Measurements from ENCODE around the gene RXFP4.
"Not testable (repeated sequence)": the region's sequence is repeated elsewhere in the genome, so short reads cannot be mapped to it uniquely, and the experiment has no call there.

RXFP4 gene, protein sequence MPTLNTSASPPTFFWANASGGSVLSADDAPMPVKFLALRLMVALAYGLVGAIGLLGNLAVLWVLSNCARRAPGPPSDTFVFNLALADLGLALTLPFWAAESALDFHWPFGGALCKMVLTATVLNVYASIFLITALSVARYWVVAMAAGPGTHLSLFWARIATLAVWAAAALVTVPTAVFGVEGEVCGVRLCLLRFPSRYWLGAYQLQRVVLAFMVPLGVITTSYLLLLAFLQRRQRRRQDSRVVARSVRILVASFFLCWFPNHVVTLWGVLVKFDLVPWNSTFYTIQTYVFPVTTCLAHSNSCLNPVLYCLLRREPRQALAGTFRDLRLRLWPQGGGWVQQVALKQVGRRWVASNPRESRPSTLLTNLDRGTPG

DNA sequence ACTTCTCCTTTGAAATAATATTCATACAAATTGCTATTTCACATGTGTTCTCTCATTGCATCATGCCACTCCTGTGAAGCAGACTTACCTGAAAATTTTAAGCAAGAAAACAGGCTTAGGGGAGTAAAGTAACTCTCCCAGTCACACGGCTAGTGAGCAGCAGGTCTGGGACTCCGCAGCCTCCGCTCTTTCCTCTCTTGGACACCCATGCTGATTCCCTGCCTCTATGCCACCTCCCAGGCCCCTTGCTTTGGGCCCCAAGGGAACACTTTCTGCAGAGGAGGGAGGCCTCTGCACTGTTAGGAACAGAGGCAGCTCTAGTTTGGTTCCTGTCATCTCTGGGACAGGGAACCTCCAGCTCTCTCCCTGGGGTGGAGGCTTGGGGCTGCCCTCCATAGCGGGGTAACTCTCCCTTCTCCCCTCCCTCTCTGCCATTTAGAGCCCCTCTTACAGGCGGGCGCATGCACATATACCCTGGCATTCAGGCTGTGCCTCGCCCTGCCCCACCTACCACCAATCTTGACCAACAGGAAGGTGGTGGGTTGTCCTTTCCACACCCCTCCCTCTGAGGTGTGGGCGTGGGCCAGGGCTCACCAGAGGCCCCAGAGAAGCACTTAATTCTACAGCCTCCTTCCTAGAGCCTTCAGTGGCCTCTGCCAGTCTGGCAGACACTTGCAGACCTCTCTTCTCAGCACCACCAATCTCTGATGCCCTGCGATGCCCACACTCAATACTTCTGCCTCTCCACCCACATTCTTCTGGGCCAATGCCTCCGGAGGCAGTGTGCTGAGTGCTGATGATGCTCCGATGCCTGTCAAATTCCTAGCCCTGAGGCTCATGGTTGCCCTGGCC, at the start of gene RXFP4:
TSS of gene RXFP4 (plus strand) at position 646 of the 852 bp plus-strand sequence. CDS start at position 718, 72 bp downstream.
- peak; percentile 49 to 53 for DNase-seq

DNA sequence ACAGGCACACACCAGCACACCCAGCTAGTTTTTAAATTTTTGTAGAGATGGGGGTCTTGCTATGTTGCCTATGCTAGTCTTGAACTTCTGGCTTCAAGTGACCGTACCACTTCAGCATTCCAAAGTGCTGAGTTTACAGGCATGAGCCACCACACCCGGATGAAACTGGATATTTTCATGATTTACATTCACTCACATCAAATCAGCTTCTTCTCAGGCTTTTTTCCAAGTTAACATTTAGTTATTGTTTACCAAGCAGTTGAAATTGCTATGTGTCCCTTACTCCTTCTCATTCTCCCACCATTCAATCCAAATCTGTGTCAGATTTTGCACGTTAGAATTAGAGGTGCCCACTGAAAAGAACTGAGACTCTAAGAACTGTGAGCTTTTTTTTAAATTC, 48.6 kb upstream of the RXFP4 start:
- DNase-seq = no peak

DNA sequence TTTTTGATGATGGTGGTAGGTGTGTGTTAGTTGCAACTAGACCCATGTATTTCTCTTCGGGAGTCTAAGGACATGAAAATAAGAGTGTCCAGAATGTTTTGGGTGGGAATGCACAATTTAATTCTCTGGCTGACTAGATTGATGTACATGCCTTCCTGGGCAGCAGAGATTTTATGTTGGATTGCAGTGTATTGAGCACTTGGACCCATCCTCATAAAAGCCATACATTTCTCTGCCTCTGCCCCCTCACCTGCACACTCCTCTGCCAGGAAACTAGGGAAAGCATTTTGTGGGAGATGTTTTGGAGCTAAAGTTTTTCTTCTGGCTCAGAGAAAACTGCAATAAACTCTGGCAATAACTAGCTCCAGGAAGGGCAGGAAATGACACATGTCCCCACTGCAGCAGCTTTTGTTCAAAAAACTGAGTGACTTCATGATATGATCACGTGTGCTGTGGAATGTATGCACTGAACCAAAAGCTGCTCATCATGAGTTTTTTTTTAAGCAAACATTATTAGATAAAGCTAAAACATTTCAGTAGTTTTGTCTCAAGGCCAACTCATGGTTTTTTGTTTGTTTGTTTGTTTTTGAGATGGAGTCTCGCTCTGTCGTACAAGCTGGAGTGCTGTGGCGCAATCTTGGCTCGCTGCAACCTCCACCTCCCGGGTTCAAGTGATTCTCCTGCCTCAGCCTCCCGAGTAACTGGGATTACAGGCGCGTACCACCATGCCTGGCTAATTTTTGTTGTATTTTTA, 47.9 kb upstream of the RXFP4 start:
- DNase-seq = peak; percentile 30 to 57

DNA sequence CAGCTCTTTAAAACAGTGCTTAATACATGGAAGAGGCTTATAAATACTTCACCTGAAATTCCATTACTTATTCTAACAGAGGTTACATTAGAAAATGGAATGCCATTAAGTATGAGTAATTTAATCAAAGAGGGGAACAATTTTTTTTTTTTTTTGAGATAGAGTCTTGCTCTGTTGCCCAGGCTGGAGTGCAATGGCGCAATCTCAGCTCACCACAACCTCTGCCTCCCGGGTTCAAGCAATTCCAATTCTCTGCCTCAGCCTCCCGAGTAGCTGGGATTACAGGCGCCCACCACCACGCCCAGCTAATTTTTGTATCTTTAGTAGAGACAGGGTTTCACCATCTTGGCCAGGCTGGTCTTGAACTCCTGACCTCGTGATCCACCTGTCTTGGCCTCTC, 45.8 kb upstream of the RXFP4 start:
- not testable (repeated sequence) for DNase-seq

DNA sequence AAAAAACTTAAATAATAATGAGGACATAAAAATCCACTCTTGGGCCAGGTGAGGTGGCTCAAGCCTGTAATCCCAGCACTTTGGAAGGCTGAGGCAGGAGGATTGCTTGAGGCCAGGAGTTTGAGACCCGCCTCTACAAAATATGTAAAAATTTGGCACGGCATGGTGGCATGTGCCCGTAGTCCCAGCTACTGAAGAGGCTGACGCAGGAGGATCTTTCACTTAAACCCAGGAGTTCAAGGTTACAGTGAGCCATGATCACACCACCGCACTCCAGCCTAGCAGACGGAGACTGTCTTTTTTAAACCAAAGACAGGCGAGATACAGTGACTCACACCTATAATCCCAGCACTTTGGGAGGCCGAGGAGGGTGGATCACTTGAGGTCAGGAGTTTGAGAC, 45.0 kb upstream of the RXFP4 start:
- DNase-seq = not testable (repeated sequence)

DNA sequence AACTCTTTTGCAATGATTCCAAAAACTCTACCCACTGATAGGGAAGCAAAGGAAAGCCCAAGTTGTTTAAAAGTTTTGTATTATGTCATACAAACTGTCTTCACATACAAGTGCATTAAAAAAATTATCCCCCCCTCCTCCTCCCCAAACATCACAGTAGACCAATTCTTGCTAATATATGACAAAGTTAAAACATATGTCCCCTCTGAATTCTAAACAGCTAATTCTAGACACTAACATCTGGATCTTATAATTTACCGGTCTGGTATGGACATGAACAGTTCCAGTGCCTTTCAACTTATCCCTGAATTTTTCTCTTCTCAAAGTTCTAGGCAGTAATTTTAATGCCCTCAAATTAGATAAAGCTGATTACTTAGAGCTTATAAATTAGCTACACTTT, 43.7 kb upstream of the RXFP4 start:
- DNase-seq = no peak

DNA sequence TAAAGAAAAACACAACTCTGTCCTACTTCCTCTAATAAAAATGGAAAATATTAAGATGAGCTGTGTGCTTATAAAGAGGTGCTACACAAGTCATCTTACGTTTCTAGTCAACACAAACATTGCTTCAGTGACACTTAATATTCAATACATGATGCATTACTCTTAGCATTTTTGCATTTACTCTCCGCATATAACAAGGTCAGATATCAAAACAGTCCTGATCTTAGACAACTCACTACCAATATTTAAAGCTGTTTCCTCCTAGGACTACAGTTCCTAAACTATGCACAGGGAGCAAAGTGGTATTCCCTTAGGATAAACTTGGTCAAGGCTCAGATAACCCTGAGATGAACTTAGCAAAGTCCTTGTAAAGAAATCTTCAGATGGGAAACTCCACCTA, 42.5 kb upstream of the RXFP4 start:
- no peak for DNase-seq

DNA sequence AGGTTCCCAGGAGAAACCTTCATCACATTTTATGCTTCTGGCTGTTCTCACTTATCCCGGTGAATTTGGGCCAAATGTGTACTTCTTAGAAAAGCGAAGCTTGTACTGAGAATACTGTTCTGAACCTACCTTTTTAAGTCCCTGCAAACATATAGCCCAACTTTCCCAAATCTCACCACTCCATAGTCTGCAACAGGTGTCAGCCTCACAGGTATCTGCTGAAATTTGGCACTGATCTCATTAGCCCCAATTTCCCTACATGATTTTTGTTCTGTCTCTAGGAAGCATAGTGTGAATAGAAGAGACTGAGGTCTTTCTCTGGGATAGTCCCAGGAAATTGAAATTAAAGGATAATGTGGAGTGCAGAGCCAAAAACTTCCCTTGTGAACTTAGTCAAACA, 41.8 kb upstream of the RXFP4 start:
- no peak for DNase-seq

DNA sequence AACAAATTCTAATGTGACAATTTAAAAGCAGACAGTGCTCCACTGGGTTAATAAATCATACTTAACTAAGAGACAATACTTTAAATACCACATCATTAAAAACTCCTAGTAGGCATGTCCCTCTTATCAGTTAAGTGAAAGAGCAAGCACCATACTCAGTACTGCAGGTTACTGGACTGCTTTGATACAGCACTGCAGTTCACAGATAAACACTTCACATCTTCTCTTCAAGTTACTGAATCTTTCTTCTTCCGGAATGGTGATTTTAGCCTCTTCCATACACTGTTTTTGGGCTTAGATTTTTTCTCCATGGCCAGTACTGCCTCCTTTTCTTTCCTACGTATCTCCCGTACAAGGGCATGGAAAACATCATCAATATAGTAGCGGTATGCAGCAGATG, 41.3 kb upstream of the RXFP4 start:
- DNase-seq = no peak

DNA sequence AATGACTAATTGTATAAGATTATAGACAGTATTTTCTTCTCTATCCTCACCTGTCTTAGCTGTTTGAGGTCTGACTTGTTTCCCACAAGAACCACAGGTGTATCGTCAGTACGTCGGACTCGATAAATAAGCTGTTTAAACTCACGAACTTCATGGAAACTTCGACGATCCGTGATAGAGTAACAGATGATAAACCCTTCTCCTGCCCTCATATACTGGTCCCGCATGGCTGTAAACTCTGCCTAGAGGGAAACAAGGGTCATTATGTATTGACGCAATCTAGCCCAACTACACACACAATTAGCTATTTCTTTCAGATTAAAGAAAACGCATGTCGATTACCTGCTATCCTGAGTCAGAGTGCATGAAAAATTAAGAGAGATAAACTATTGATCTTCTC, 37.2 kb upstream of the RXFP4 start:
- no peak for DNase-seq

DNA sequence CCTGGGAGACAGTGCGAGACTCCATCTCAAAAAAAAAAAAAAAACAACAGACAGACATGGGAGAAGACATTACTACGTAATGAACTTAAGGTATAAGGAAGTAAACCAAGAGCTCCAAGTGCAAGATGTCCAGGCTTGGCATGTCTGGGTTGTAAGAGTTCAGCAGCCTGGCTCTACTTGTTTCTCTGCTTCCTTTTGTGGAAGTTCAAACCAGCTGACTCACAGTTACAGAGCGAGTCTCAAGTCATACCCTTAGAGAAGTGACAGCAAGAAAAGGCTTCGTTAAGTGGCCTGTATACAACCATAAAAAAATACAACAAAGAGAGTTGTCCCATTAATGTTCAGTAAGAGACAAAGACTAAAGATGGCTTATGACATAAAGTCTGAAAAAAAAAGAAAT, 31.5 kb upstream of the RXFP4 start:
- DNase-seq = peak; percentile 48 to 68

DNA sequence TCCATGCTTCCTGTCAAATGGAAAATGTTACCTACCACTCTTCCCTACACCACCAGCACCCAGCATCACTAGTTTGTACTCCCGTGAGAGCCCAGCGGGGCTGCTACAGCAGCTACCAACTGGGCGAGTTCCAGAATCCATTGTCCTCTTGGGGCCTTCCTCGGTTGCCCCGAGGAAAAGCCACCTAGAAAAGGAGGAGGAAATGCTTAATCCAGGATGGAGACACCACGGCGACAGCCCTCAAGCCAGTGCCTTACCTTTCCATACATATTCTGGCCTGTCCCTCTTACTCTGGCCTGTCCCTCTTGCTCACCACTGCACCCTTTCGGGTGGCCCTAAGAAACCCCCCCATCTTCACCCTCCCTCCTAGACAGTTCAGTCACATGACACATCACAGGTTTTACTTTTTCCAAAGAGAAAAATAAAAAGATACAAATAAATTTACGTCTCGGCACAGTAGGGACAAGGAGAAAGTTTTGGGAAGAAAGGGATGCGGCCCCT, 30.8 kb upstream of the RXFP4 start:
- DNase-seq = peak in 1 of 2 experiments; percentile 47

DNA sequence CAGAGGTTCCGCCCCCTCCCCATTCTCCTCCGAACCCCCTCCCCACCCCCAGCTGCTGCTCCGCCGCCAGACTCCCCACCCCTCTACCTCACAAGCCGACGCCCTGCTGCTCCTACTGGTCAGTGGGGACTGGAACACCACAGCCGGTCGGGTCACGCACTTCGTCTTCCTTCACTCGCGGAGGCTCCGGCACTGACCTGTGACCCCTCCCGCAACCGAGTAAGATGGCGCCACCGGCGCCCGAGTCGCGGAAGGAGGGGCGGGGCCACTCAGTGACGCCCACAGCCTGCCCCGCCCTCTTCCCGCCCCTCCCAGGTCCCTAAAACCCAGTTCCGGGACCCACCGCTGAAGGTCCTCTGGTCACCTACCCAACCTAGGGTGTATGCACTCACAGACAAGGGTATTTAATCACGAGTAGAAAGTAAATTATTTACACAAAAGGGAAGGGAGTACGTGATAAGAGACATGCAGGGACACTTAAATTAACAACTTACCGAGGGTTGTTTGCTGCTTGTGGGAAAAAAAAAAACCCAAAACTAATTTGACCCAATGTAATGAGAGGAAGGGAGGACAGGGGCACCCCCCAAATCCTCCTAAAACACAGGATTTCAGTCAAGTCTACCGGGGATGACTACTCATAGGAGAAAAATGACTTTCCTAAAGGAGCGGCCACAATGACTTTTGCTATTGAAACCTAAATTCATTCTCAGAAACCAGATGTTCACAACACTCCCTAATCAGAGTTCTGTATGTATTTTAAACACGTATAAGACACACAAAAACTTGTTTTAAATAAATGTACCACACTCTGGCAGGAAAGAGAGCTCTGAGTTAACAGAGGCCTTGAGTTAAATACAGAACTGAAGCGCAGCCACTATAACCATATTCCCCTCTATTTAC, 30.0 kb upstream of the RXFP4 start, which contains the start of gene RIT1:
TSS of gene RIT1 (minus strand) at position 194 of the 900 bp plus-strand sequence. CDS start 588 bp downstream, outside the sequence.
- peak; percentile 63 to 75 for DNase-seq

DNA sequence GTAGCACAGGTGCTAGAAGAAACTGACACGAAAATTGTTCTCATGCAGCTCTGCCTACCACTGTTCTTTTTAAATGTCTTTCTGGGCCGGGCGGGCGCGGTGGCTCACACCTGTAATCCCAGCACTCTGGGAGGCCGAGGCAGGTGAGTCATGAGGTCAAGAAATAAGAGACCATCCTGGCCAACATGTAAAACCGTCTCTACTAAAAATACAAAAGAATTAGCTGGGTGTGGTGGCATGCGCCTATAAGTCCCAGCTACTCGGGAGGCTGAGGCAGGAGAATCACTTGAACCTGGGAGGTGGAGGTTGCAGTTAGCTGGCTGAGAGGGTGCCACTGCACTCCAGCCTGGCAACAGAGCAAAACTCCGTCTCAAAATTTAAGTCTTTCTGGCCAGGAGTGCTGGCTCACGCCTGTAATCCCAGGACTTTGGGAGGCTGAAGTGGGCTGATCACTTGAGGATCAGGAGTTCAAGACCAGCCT, 29.3 kb upstream of the RXFP4 start:
- no peak for DNase-seq

DNA sequence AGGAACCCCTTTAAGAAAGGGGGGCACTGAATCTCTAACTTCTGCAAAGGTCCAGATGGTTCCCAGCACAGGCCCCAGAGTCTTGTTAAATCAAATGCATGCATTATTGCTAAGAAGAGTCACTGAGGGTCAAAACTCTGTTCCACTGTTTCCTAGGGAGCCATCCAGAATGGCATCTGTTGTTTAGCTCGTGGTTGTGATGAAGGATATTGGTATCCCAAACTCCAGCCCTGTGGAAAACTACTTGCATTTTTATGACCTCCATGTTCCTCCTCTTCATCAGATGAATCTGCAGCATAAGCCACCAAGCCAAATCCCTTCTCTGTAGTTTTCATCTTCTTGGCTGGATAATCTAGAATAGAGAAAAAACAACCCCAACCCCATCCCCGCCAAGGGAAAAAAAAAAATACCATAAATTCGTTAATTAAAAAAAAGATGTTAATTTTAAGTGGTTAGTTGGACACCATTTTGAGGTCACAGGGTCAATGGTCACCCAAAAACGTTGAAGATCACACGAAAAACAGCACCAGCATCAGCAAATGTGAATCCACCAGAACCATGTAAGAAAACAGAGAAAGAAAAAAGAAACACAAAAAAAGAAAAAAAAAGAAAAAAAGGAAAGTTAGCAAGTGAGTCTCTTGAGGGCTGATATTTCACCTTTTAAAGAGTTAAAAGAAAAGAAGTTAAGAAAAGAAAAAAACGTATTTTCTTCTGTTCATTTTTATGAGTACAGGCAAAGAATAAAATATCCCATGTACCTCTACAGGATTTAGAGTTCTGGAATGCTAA, 27.3 kb upstream of the RXFP4 start:
- DNase-seq = no peak

DNA sequence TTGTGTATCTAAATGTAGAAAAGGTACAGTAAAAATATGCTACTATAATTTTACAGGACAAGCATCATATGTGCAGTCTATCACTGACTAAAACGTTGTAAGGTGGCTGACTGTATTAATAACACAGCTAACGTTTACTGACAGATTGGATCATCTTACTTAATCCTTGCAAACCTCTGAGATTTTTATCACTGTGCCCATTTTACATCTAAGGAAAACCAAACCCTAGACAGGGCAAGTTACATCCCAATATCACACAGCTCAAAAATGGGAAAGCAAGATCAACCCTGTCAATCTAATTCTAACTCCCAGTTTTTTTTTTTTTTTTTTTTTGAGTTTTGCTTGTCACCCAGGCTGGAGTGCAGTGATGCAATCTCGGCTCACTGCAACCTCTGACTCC, 22.8 kb upstream of the RXFP4 start:
- no peak for DNase-seq

DNA sequence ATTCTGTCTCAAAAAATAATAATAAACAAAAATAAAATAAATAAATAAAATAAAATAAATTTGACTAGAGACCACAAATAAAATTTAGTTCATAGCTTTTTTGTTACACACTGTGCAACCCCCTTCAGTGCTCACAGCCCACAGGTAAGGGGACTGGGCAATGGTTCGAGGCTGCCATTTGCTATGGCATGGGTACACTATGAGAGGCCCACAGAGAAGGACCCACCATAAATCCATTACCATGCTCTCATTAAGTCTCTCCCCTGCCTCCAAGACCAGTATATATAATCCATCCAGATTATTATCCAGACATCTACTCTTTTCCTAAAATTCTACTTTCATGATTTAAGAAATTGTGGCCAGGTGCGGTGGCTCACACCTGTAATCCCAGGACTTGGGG, 21.6 kb upstream of the RXFP4 start:
- no peak for DNase-seq

DNA sequence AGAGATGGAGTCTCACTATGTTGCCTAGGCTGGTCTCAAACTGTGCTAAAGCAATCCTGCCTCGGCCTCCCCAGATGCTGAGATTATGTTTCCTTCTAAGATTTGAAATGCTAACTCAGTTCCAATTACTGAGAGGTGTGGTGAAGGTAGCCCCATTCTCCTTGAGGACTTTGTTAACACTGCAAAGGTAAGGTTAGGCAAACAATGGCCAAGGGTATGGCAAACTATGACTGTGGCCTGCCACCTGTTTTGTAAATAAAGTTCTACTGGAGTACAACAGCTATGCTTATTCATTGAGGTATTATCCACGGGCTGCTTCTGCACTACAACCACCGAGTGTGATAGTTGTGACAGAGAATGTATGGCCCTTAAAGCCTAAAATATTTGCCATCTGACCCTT, 20.7 kb upstream of the RXFP4 start:
- DNase-seq = no peak

DNA sequence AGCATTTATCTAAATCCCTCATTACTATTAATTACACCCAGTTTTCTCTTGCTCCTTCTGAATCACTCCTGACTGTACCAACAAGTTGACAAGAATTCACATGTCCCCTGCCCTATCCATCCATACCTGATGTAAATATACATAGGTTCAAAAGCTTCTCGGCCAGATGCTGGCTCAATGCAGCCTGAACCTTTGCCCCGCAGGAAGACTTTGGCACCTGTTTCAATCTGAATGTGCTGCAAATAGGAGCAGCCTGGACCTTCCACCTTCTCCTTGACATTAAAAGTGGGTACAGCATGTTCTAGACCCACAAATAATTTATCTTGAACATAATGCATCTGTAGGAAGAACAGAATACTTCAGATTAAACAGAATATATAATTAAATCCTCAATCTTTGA, 15.9 kb upstream of the RXFP4 start:
- DNase-seq = no peak

DNA sequence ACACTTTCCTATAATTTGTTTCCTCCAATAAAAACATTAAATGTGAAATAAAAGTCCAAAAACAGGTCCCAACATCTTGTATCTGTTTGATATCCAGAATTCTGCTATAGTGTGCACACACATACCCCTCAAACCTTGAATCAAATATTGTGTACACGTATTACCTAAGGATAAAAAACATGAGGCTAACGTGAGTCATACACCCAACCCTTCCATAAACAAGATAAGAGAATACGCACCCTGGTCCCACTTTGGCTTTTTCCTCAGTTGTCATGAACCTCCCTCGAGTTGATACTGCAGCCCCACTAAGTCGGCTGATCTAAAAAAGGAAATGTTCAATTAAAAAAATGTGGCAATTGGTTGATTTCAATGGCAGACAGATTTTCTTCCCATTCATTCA, 12.4 kb upstream of the RXFP4 start:
- DNase-seq = no peak

DNA sequence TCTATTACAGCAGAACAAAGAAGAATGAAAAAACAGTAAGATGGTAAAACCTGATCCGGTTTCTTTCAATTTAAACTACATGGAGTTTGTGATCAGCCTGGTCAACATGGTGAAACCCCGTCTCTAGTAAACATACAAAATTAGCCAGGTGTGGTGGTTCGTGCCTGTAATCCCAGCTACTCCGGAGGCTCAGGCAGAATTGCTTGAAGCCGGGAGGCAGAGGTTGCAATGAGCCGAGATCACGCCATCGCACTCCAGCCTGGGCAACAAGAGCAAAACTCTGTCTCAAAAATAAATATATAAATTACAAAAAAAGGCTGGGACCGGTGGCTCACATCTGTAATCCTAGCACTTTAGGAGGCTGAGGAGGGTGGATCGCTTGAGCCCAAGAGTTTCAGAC, 10.7 kb upstream of the RXFP4 start:
- not testable (repeated sequence) for DNase-seq
